ENCODE data around the gene DHX35. TPM values are rescaled to one million over a fixed set of nuclear protein-coding genes. Genes with fewer than 3 reads are reported as not detected.

Gene DHX35
- total and polyA plus RNA-seq, 2 of the 4 experiments (the other 2 are of a cell fraction) = 9.1 to 13.5 TPM

DNA sequence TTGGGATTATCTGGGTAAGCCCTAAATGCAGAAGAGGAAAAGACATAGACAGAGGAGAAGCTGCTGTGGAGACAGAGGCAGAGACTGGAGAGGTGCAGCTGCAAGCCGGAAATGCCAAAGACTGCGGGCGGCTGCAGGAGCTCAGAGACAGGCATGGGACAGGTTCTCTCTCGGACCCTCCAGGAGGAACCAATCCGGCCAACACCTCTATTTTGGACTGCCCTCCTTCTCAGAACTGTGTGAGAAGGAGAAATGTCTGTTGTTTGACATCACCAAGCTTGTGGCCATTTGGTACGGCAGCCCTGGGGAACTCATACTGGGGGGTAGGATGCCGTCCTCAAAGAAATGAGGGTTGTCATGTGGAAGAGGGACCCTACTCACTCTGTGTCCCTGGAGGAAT, 95.0 kb downstream of the DHX35 start:
- Histone ChIP-seq H4K8ac (ENCODE audit: low read depth in 2 of 2, low read length in 2 of 2) (no peak overlapping the region), H3K9me3 (ENCODE audit: control insufficient read depth, insufficient read depth, low read length) (no peaks in the 10 kb centered on the region), H3K27me3 (ENCODE audit: control insufficient read depth, insufficient read depth, low read length) (peaks cover 14% of the 10 kb centered on the region), H4K5ac (ENCODE audit: low read depth, low read length) (no peak overlapping the region), H3K4ac (ENCODE audit: low read depth, low read length) (no peak overlapping the region), H3K9me1 (ENCODE audit: insufficient read depth, low read length) (no peaks in the 10 kb centered on the region; the same call in 1 of the 2 replicates), H2BK120ac (ENCODE audit: low read depth, low read length) (no peak overlapping the region), H2AFZ (replicated peaks; ENCODE audit: low read length, poor library complexity) (no peak overlapping the region), H3K79me1 (ENCODE audit: low read depth in 1 of 2, low read length in 2 of 2) (no peaks in the 10 kb centered on the region), H3K14ac (replicated peaks; ENCODE audit: low read depth, low read length) (no peak overlapping the region), H3K18ac (ENCODE audit: low read depth, low read length) (no peak overlapping the region), H2AK9ac (replicated peaks; ENCODE audit: low read depth, low read length, poor library complexity) (no peak overlapping the region), H4K91ac (ENCODE audit: insufficient read depth, low read depth, low read length) (no peak overlapping the region), H3K56ac (ENCODE audit: extremely low read depth, insufficient read depth, low read length) (no peak overlapping the region), H3K4me1 (ENCODE audit: control insufficient read depth, insufficient read depth, low read length) (no peaks in the 10 kb centered on the region), H2BK20ac (ENCODE audit: low read depth, low read length) (no peak overlapping the region), H3K4me3 (ENCODE audit: insufficient read depth, low read depth, low read length) (no peak overlapping the region), H2BK15ac (ENCODE audit: low read depth, low read length) (no peak overlapping the region), H2BK5ac (ENCODE audit: low read depth, low read length, poor library complexity, severe bottlenecking) (no peak overlapping the region), H2AK5ac (ENCODE audit: low read depth, low read length) (no peak overlapping the region), H3K23ac (ENCODE audit: low read depth, low read length) (no peak overlapping the region), H3K36me3 (ENCODE audit: control insufficient read depth, insufficient read depth, low read length) (no peaks in the 10 kb centered on the region), H4K20me1 (ENCODE audit: insufficient read depth, low read length) (no peaks in the 10 kb centered on the region), H3K4me2 (ENCODE audit: low read depth, low read length) (no peak overlapping the region), H3K9ac (ENCODE audit: low read depth, low read length) (no peak overlapping the region), H3K27ac (ENCODE audit: insufficient read depth, low read length) (no peak overlapping the region)
- ATAC-seq (ENCODE audit: low read depth) (no peak), DNase-seq (no peak)
- CTCF ChIA-PET = interaction anchor here (1.3 kb wide), 1 partner anchor 24 kb away, joined by 4 read pairs; no protein-coding TSS in a partner anchor
- POLR2A ChIA-PET (ENCODE audit: unreplicated experiment) = no interaction called here
- in situ Hi-C loops (cut with MboI; ENCODE audit: low sequenced_read_pairs) = no loop called here
- intact Hi-C loops (cut with micrococcal nuclease) = no loop called here
- BruUV-seq (replicated peaks) = no TSS peak
- dilution Hi-C loops (cut with HindIII; ENCODE audit: low sequenced_read_pairs, unreplicated experiment) = no loop called here
- no peak for TF ChIP-seq NFE2L2 (IDR thresholded peaks at IDR 0.05; ENCODE audit: low read depth, low read length)
- no peak for TF ChIP-seq CHD1 (IDR thresholded peaks at IDR 0.05; ENCODE audit: low read depth, low read length)
- WGBS, 2 experiments (ENCODE audit: extremely low coverage in 2 of 2, insufficient read length in 1 of 2) = 20% methylated on average over 5 of the region's 7 CpGs; no CpG with 5 or more reads in 1 of the 2 experiments

All from IMR-90 (cell line).